Camera-type eye (tissue), 1 donor: ENCODE results near the gene CD2AP. TPM values are rescaled to one million over a fixed set of nuclear protein-coding genes. Genes with fewer than 3 reads are reported as not detected.

ENCODE experiments used
- total RNA-seq: library from RNA; depleted of rRNA; stranded (reverse); fragments of >200 nt; gene quantifications from one replicate; pipeline ENCODE4 v1.2.3, GENCODE V29; 2014

CD2AP gene, protein sequence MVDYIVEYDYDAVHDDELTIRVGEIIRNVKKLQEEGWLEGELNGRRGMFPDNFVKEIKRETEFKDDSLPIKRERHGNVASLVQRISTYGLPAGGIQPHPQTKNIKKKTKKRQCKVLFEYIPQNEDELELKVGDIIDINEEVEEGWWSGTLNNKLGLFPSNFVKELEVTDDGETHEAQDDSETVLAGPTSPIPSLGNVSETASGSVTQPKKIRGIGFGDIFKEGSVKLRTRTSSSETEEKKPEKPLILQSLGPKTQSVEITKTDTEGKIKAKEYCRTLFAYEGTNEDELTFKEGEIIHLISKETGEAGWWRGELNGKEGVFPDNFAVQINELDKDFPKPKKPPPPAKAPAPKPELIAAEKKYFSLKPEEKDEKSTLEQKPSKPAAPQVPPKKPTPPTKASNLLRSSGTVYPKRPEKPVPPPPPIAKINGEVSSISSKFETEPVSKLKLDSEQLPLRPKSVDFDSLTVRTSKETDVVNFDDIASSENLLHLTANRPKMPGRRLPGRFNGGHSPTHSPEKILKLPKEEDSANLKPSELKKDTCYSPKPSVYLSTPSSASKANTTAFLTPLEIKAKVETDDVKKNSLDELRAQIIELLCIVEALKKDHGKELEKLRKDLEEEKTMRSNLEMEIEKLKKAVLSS
- 41.7 TPM for total RNA-seq

DNA sequence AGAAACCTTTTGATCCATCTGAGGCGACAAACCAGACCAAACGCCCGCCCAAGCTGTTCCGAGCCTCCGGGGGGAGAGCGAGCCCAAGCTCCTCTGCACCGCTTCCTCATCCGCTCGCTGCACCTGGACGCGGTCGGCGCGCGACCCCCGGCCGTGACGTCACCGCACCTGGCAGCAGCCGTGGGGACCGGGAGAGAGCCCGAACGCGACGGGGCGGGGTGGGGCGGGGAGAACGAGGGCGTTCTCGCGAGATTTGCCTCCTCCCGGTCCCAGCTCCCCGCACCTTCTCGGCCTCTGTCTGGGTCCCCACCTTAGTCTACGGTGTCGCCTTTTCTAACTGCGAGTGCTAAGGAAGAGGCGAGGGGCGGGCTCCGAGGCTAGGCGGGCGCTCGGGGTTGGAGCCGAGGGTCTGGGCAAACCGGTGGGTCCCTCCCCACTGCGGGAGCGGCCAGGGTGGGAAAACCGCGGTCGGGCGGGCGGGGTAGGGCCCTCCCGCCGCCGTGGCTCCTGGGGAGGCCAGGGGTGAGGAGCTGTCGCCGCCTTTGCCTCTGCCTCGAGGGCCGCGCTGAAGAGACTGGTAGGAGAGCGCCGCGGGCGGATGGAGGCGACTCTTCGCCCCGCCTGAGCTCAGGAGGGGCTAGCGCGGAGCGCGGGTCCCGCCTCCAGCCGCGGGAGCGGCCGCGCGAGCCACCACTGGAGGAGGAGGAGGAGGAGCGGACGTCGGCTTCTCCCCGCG is at the start of gene CD2AP:
Gene CD2AP, plus strand, starts transcription at position 293 of the 736 bp plus-strand sequence. CDS start 456 bp downstream, outside the sequence.

Other genes with a start within 250 kb of the CD2AP start
- gene TNFRSF21, start 167.9 kb upstream of the CD2AP start, total RNA-seq, result 16.4 TPM
- gene ADGRF4, start 220.8 kb downstream of the CD2AP start, total RNA-seq, result 0.33 TPM